ENCODE measurements around the gene ANKMY1. TPM values are rescaled to one million over a fixed set of nuclear protein-coding genes. Genes with fewer than 3 reads are reported as not detected.

Gene ANKMY1
- total and polyA plus RNA-seq, 2 experiments from 2014 or later = 9.2 to 11.1 TPM

DNA sequence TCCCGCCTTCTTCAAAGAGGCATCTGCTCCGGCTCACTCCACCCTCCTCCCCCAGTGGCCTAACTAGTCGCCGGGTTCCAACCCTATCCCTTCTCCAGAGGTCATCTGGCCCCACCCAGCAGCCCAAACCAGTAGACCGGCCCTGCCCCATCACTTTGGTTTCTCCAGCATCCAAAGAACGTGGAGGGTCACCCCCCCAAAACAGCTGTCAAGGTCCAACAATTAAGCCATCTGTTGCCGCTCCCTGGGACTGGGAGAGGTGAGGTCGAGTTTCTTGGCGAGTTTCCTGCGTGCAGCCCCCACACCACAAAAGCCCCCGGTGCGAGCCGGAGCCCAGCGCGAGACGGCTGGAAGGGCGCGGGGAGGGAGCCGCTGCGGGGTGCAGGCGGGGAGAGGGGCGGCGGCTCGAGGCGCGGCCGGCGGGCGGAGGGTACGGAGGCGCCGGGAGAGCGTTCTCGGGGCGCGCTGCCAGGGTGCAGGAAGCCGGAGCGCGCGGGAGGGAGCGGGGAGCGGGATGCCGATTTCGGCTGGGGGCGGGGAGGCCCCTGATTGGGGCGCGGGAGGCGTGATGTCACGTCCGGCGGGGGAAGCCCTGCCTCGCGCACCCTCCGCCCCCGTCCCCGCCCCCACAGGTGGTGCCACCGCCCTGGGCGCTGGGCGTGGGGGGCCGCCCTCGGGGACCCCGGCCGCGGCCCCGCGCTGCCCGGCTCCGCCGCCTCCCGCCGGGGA, 122.9 kb downstream of the ANKMY1 start:
- TF ChIP-seq, protein P1, sequence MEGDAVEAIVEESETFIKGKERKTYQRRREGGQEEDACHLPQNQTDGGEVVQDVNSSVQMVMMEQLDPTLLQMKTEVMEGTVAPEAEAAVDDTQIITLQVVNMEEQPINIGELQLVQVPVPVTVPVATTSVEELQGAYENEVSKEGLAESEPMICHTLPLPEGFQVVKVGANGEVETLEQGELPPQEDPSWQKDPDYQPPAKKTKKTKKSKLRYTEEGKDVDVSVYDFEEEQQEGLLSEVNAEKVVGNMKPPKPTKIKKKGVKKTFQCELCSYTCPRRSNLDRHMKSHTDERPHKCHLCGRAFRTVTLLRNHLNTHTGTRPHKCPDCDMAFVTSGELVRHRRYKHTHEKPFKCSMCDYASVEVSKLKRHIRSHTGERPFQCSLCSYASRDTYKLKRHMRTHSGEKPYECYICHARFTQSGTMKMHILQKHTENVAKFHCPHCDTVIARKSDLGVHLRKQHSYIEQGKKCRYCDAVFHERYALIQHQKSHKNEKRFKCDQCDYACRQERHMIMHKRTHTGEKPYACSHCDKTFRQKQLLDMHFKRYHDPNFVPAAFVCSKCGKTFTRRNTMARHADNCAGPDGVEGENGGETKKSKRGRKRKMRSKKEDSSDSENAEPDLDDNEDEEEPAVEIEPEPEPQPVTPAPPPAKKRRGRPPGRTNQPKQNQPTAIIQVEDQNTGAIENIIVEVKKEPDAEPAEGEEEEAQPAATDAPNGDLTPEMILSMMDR (IDR thresholded peaks at IDR 0.05; ENCODE audit: poor library complexity) = no peak
- no peak for TF ChIP-seq EZH2phosphoT487 (IDR thresholded peaks at IDR 0.05; ENCODE audit: low read depth, severe bottlenecking, unreplicated experiment)
- no peak for TF ChIP-seq EZH2 (IDR thresholded peaks at IDR 0.05; ENCODE audit: borderline replicate concordance)
- Histone ChIP-seq H3K36me3 (replicated peaks; ENCODE audit: insufficient read depth, low read depth) (no peaks in the 10 kb centered on the region), H2AFZ (peak overlapping the region; percentile 76), H3K27ac (peak overlapping the region; percentile 95), H3K4me1 (ENCODE audit: insufficient read depth) (peaks cover 18% of the 10 kb centered on the region), H3K79me2 (peaks cover 35% of the 10 kb centered on the region), H3K9me3 (ENCODE audit: low read depth) (no peaks in the 10 kb centered on the region), H3K9me2 (replicated peaks; ENCODE audit: insufficient read depth) (no peaks in the 10 kb centered on the region), H3K4me2 (peak overlapping the region; percentile 99), H3K4me3 (peak overlapping the region; percentile 90), H3K27me3 (no peaks in the 10 kb centered on the region), H4K20me1 (ENCODE audit: insufficient read depth, poor library complexity, severe bottlenecking) (peaks cover 27% of the 10 kb centered on the region)
- WGBS (ENCODE audit: low lambda C conversion rate, missing lambda C conversion rate) = 2% methylated on average over 18 of the region's 71 CpGs
- peak; percentile 94 for DNase-seq (ENCODE audit: low spot score)

DNA sequence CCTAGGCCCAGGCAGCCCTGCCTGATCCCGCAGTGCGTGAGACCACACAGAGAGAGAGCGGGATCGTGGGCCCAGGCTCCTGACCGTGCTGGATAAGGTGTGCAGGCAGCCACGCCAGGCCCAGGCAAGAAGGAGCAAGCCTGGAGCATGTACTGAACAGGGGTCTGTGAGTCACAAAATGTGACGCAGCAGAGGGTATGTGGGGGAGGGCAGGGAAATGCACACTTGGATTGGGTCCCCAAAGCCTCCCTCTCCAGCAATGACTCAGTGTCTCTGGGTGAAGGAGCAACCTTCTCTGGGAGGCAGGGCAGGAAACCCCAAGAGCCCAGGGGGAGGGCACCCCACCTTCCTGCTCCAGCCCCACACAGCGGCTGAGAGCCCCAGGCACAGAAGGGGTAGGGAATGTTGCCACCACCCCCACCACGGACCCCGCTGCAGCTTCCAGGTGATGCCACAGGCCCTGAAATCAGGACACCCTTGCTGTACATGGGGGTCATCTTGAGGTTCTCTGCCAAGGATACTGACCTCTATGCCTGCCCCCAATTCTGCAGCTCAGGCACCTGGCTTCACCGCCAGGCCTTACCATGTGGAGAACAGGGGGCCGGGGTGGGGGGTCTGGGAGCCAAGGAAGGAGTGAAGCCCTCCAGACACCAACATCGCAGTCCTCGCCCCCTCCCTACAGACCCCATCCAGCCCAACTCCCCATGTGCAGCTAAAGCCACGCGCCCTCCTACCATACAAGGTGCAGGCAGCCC, 123.6 kb downstream of the ANKMY1 start:
- Histone ChIP-seq H3K9me3 (ENCODE audit: low read depth) (no peaks in the 10 kb centered on the region), H3K27ac (peak overlapping the region; percentile 95), H3K36me3 (replicated peaks; ENCODE audit: insufficient read depth, low read depth) (no peaks in the 10 kb centered on the region), H3K9me2 (replicated peaks; ENCODE audit: insufficient read depth) (no peaks in the 10 kb centered on the region), H3K4me3 (peak overlapping the region; percentile 90), H3K79me2 (peaks cover 27% of the 10 kb centered on the region), H2AFZ (no peak overlapping the region), H3K27me3 (no peaks in the 10 kb centered on the region), H3K4me1 (ENCODE audit: insufficient read depth) (peaks cover 18% of the 10 kb centered on the region), H4K20me1 (ENCODE audit: insufficient read depth, poor library complexity, severe bottlenecking) (peaks cover 20% of the 10 kb centered on the region), H3K4me2 (peak overlapping the region; percentile 99)
- WGBS (ENCODE audit: low lambda C conversion rate, missing lambda C conversion rate) = 77% methylated on average over 16 of the region's 16 CpGs
- DNase-seq (ENCODE audit: low spot score) = peak; percentile 61
- no peak for TF ChIP-seq EZH2phosphoT487 (IDR thresholded peaks at IDR 0.05; ENCODE audit: low read depth, severe bottlenecking, unreplicated experiment)
- TF ChIP-seq EZH2 (IDR thresholded peaks at IDR 0.05; ENCODE audit: borderline replicate concordance) = no peak
- TF ChIP-seq, protein P1 (IDR thresholded peaks at IDR 0.05; ENCODE audit: poor library complexity) = no peak

DNA sequence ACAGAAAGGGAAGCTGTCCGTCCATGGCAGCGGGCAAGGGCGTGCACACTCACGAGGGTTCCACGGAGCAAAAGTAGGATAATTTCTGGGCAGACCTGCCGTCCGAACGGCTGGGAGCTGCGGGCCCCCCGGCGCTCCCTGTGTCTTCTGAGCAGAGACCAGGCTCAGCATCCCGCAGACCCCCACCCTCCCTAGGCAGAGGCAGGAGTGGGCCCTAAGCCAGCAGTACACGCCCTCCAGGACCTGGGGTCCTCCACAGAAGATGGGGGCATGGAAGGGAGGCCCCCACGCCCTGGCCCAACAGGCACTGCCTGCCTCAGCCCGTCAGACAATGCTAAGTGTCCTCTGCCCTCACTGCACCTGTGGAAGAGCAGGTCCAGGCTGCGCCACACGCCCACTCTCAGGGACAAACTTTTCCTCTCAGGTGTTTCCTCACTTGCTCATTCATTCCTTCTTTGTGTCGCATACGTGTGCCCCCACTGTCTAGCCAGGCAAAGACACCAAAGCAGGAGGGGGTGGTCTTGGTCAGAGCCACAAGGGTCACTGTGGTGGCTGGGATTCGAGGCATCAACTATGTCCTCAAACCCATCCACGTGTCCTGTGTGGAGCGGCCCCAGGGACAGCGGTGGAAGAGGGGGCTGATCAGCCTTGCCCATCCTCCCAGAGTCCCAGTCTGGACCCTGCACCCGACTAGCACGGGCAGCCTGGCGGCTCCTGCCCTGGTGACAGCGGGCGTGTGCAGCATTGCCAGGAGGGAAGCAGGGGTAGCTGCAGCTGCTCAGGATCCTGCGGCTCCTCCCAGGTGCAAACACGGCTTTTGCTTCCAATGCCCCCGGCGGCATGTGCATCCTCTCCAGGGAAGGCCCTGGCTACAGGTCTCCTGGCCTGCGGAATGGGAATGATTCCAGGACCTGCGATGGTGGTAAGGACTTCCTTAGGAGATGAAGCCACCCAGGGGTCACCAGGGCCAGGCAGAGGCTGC, 124.7 kb downstream of the ANKMY1 start:
- Histone ChIP-seq H3K4me1 (ENCODE audit: insufficient read depth) (peaks cover 18% of the 10 kb centered on the region), H3K79me2 (peaks cover 19% of the 10 kb centered on the region), H3K27me3 (no peaks in the 10 kb centered on the region), H3K4me3 (no peak overlapping the region), H3K4me2 (no peak overlapping the region), H4K20me1 (ENCODE audit: insufficient read depth, poor library complexity, severe bottlenecking) (peaks cover 12% of the 10 kb centered on the region), H3K36me3 (replicated peaks; ENCODE audit: insufficient read depth, low read depth) (no peaks in the 10 kb centered on the region), H3K9me3 (ENCODE audit: low read depth) (no peaks in the 10 kb centered on the region), H3K27ac (peak overlapping the region; percentile 23), H3K9me2 (replicated peaks; ENCODE audit: insufficient read depth) (no peaks in the 10 kb centered on the region), H2AFZ (no peak overlapping the region)
- WGBS (ENCODE audit: low lambda C conversion rate, missing lambda C conversion rate) = 90% methylated on average over 34 of the region's 34 CpGs
- DNase-seq (ENCODE audit: low spot score) = no peak
- TF ChIP-seq EZH2 (IDR thresholded peaks at IDR 0.05; ENCODE audit: borderline replicate concordance) = no peak
- TF ChIP-seq EZH2phosphoT487 (IDR thresholded peaks at IDR 0.05; ENCODE audit: low read depth, severe bottlenecking, unreplicated experiment) = no peak
- TF ChIP-seq, protein P1 (IDR thresholded peaks at IDR 0.05; ENCODE audit: poor library complexity) = no peak

All from hepatocyte (in vitro differentiated cells).